ENCODE data around the gene HLX. TPM values are rescaled to one million over a fixed set of nuclear protein-coding genes. Genes with fewer than 3 reads are reported as not detected.

The HLX gene
- total RNA-seq, 1 experiment from 2014 or later = 1.8 TPM

DNA sequence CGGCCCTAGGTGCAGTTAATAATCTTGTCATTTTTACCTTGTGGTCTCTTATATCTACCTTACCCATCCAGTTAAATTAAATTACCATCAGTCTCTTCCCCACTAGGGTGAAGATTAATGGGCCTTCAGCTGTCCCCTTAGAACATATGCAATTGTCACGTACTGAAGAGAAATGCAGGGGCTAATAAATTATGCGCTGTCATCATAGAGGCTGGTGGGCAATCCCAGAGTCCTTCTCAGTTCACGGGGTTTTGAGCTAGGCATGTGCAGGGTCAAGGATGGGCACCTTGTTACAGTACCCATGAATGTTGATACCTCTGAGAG, 35.8 kb downstream of the HLX start:
- no peak for ATAC-seq

More for the DNA sequence above, 35.8 kb downstream of the HLX start:
- no peaks in the 10 kb centered on the region for H4K20me1 ChIP-seq (ENCODE audit: insufficient read depth)
- BruUV-seq (replicated peaks) = no TSS peak
- no peak overlapping the region for H2AFZ ChIP-seq (ENCODE audit: low read depth, low read length, poor library complexity, severe bottlenecking)
- ChIA-PET CTCF (no interaction called here), POLR2A (no interaction called here), RAD21 (ENCODE audit: low non-redundant PET in 1 of 2, low total read pairs in 2 of 2, uncharacterized antibody in 2 of 2, unreplicated experiment in 2 of 2) (no interaction called here)
- intact Hi-C loops (cut with micrococcal nuclease) = no loop called here
- DNase-seq (ENCODE audit: low read depth, low spot score) = no peak
- H3K27ac ChIP-seq (ENCODE audit: low read depth, low read length) = no peak overlapping the region
- H3K9me3 ChIP-seq (ENCODE audit: control insufficient read depth in 1 of 2, insufficient read depth in 1 of 2, low read depth in 1 of 2, low read length in 2 of 2) = no peaks in the 10 kb centered on the region
- H3K4me2 ChIP-seq (ENCODE audit: low read length) = no peak overlapping the region
- H3K9me2 ChIP-seq (ENCODE audit: insufficient read depth) = no peaks in the 10 kb centered on the region
- no peaks in the 10 kb centered on the region for H3K36me3 ChIP-seq (ENCODE audit: control insufficient read depth in 1 of 2, insufficient read depth in 2 of 2, low read length in 2 of 2)
- H3K79me2 ChIP-seq (ENCODE audit: insufficient read depth, low read length) = no peaks in the 10 kb centered on the region
- no peak overlapping the region for H3K9ac ChIP-seq (ENCODE audit: low read length)
- 0 out of 2 replicates have a peak, but pooled peaks cover 3% of the 10 kb centered on the region for H3K27me3 ChIP-seq (ENCODE audit: insufficient read depth, low read length)
- TF ChIP-seq SIN3A (IDR thresholded peaks at IDR 0.05; ENCODE audit: low read depth) = no peak
- TF ChIP-seq, protein P1, sequence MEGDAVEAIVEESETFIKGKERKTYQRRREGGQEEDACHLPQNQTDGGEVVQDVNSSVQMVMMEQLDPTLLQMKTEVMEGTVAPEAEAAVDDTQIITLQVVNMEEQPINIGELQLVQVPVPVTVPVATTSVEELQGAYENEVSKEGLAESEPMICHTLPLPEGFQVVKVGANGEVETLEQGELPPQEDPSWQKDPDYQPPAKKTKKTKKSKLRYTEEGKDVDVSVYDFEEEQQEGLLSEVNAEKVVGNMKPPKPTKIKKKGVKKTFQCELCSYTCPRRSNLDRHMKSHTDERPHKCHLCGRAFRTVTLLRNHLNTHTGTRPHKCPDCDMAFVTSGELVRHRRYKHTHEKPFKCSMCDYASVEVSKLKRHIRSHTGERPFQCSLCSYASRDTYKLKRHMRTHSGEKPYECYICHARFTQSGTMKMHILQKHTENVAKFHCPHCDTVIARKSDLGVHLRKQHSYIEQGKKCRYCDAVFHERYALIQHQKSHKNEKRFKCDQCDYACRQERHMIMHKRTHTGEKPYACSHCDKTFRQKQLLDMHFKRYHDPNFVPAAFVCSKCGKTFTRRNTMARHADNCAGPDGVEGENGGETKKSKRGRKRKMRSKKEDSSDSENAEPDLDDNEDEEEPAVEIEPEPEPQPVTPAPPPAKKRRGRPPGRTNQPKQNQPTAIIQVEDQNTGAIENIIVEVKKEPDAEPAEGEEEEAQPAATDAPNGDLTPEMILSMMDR (IDR thresholded peaks at IDR 0.05 in 2 of 3, conservative IDR thresholded peaks at IDR 0.05 in 1 of 3; ENCODE audit: borderline replicate concordance in 1 of 3, insufficient read depth in 1 of 3, low read depth in 2 of 3, low read length in 2 of 3) = no peak
- TF ChIP-seq ZNF274 (IDR thresholded peaks at IDR 0.05; ENCODE audit: low read depth, low read length) = no peak
- no peak for TF ChIP-seq RAD21 (IDR thresholded peaks at IDR 0.05; ENCODE audit: low read depth)
- no peak for TF ChIP-seq SRF (IDR thresholded peaks at IDR 0.05; ENCODE audit: low read depth)
- TF ChIP-seq EZH2 (IDR thresholded peaks at IDR 0.05) = no peak
- TF ChIP-seq, protein P2, sequence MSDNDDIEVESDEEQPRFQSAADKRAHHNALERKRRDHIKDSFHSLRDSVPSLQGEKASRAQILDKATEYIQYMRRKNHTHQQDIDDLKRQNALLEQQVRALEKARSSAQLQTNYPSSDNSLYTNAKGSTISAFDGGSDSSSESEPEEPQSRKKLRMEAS (IDR thresholded peaks at IDR 0.05) = no peak
- no peak for TF ChIP-seq CBX3 (IDR thresholded peaks at IDR 0.05; ENCODE audit: low read depth)
- no peak for TF ChIP-seq CEBPB (IDR thresholded peaks at IDR 0.05; ENCODE audit: low read depth)
- TF ChIP-seq ZBTB33 (IDR thresholded peaks at IDR 0.05; ENCODE audit: extremely low read depth, insufficient replicate concordance, low read length) = no peak
- TF ChIP-seq EZH2phosphoT487 (IDR thresholded peaks at IDR 0.05; ENCODE audit: borderline replicate concordance) = no peak
- TF ChIP-seq, protein P3, sequence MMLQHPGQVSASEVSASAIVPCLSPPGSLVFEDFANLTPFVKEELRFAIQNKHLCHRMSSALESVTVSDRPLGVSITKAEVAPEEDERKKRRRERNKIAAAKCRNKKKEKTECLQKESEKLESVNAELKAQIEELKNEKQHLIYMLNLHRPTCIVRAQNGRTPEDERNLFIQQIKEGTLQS (IDR thresholded peaks at IDR 0.05) = no peak
- TF ChIP-seq YY1 (IDR thresholded peaks at IDR 0.05; ENCODE audit: extremely low read depth, insufficient replicate concordance, low read depth, low read length) = no peak
- TF ChIP-seq EGR1 (IDR thresholded peaks at IDR 0.05; ENCODE audit: low read depth) = no peak
- TF ChIP-seq POLR2A (IDR thresholded peaks at IDR 0.05; ENCODE audit: borderline replicate concordance, extremely low read depth, insufficient read depth, insufficient read length) = no peak
- TF ChIP-seq FOSL1 (IDR thresholded peaks at IDR 0.05; ENCODE audit: low read depth) = no peak
- TF ChIP-seq TCF7L2 (IDR thresholded peaks at IDR 0.05; ENCODE audit: borderline replicate concordance, extremely low read depth, insufficient read depth, insufficient read length) = no peak
- no peak overlapping the region for H3K4me3 ChIP-seq (replicated peaks in 1 of 2; ENCODE audit: low read depth in 1 of 2, low read length in 2 of 2)
- H3K4me1 ChIP-seq (ENCODE audit: control insufficient read depth in 1 of 2, insufficient read depth in 2 of 2, low read length in 2 of 2) = no peaks in the 10 kb centered on the region

All from HCT116 (cell line).